Measurements from ENCODE around the gene C14orf119. TPM values are rescaled to one million over a fixed set of nuclear protein-coding genes. Genes with fewer than 3 reads are reported as not detected.
"Not testable (repeated sequence)": the region's sequence is repeated elsewhere in the genome, so short reads cannot be mapped to it uniquely, and the experiment has no call there.

The C14orf119 gene
- total RNA-seq, 1 donor from 2014 or later, result 40.3 TPM

DNA sequence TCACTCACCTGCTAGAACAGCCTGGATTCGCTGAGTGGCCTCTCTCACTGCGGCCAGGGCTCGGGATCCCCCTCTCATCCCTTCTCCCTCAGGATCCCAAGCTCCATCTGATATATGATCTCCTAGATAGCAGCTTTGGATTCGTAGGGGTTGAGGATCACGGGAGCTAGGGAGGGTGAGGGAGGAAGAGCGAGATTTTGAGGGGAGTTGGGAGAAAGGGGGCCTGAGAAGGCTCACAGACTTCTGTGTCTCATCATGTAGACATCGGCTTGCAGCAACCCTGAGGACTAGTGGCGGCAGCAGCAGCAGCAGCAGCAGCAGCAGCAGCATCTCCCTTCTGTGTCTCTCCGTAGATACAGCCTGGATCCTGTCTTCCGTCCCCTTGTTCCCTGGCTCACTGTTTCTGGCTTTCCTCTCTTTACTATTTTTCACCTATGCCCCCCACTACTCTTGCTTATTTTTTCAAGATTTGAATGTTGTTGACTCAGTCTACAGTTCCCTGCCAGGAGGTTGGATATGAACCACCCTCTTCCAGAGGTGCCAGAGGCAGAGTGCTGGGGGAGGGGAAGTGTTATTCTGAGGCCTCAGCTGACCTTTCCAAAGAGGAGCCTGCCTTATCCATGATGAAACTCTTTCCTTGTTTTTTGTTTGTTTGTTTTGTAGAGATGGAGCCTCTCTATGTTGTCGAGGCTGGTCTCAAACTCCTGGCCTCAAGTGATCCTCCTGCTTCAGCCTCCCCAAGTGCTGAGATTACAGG is 9.5 kb downstream of the C14orf119 start, which contains the start of gene CIROP:
CIROP (minus strand) TSS at position 399 of the 757 bp plus-strand sequence; CDS start at position 330, 69 bp downstream.
- Mint-ChIP-seq H3K4me1 (ENCODE audit: low read depth, unreplicated experiment) (no peaks in the 10 kb centered on the region), H3K4me3 (ENCODE audit: unreplicated experiment) (no peak within 1 kb of the TSS), H3K27me3 (ENCODE audit: unreplicated experiment) (peaks cover 7% of the 10 kb centered on the region), H3K27ac (ENCODE audit: unreplicated experiment) (no peak within 1 kb of the TSS), H3K9me3 (ENCODE audit: unreplicated experiment) (peaks cover 9% of the 10 kb centered on the region), H3K36me3 (ENCODE audit: unreplicated experiment) (peaks cover 11% of the 10 kb centered on the region)
- TF ChIP-seq, protein P1, sequence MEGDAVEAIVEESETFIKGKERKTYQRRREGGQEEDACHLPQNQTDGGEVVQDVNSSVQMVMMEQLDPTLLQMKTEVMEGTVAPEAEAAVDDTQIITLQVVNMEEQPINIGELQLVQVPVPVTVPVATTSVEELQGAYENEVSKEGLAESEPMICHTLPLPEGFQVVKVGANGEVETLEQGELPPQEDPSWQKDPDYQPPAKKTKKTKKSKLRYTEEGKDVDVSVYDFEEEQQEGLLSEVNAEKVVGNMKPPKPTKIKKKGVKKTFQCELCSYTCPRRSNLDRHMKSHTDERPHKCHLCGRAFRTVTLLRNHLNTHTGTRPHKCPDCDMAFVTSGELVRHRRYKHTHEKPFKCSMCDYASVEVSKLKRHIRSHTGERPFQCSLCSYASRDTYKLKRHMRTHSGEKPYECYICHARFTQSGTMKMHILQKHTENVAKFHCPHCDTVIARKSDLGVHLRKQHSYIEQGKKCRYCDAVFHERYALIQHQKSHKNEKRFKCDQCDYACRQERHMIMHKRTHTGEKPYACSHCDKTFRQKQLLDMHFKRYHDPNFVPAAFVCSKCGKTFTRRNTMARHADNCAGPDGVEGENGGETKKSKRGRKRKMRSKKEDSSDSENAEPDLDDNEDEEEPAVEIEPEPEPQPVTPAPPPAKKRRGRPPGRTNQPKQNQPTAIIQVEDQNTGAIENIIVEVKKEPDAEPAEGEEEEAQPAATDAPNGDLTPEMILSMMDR (IDR thresholded peaks at IDR 0.05; ENCODE audit: partially characterized antibody, unreplicated experiment), result no peak
- DNase-seq, result no peak

DNA sequence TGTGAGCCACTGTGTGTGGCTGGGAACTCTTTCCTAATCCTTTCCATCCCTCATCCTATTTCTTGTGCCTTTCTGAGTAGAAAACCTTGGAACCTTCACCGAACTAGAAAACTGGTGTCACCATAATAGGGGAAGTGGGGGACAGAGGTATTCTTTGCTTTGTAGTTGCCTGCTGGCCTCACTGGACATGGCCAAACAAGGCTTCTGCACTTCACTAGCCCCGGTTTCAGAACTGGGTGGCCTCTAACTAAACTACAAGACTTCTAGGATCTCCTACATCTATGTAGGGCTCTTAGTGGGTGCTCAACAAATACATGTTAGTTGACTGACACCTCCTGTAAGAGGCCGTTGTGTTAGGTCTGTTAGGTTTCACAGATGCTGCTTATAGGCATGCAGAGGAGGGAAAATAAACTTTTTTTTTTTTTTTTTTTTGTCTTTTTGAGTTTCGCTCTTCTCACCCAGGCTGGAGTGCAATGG is 10.1 kb downstream of the C14orf119 start:
- DNase-seq, result no peak
- TF ChIP-seq, protein P1 (IDR thresholded peaks at IDR 0.05; ENCODE audit: partially characterized antibody, unreplicated experiment), result no peak
- Mint-ChIP-seq H3K27me3 (ENCODE audit: unreplicated experiment) (peaks cover 6% of the 10 kb centered on the region), H3K27ac (ENCODE audit: unreplicated experiment) (no peak overlapping the region), H3K9me3 (ENCODE audit: unreplicated experiment) (peaks cover 9% of the 10 kb centered on the region), H3K4me1 (ENCODE audit: low read depth, unreplicated experiment) (no peaks in the 10 kb centered on the region), H3K4me3 (ENCODE audit: unreplicated experiment) (no peak overlapping the region), H3K36me3 (ENCODE audit: unreplicated experiment) (peaks cover 11% of the 10 kb centered on the region)

DNA sequence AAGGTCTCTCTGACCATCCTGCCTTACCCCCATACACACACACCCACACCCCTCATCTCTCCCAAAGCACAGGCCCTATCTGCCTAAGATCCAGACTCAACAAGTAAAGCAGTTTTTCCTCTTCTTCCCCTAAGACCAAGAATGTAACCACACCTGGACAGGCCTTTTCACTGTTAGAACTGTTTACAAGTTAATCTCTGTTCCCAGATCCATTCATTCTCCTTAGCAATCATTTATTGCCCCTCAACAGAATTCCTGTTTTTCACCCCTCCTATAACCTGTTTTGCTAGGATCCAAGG is 11.4 kb downstream of the C14orf119 start:
- H3K27ac Mint-ChIP-seq (ENCODE audit: unreplicated experiment), result no peak overlapping the region
- H3K9me3 Mint-ChIP-seq (ENCODE audit: unreplicated experiment), result peaks cover 9% of the 10 kb centered on the region
- H3K4me3 Mint-ChIP-seq (ENCODE audit: unreplicated experiment), result peak overlapping the region; percentile 52
- no peaks in the 10 kb centered on the region for H3K4me1 Mint-ChIP-seq (ENCODE audit: low read depth, unreplicated experiment)
- H3K36me3 Mint-ChIP-seq (ENCODE audit: unreplicated experiment), result peaks cover 11% of the 10 kb centered on the region
- DNase-seq, result no peak
- peaks cover 6% of the 10 kb centered on the region for H3K27me3 Mint-ChIP-seq (ENCODE audit: unreplicated experiment)
- TF ChIP-seq, protein P1 (IDR thresholded peaks at IDR 0.05; ENCODE audit: partially characterized antibody, unreplicated experiment), result no peak

DNA sequence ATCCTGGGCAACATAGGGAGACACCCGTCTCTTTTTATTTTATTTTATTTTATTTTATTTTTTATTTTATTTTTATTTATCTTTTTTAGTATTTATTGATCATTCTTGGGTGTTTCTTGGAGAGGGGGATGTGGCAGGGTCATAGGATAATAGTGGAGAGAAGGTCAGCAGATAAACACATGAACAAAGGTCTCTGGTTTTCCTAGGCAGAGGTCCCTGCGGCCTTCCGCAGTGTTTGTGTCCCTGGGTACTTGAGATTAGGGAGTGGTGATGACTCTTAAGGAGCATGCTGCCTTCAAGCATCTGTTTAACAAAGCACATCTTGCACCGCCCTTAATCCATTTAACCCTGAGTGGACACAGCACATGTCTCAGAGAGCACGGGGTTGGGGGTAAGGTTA is 12.3 kb downstream of the C14orf119 start:
- peaks cover 11% of the 10 kb centered on the region for H3K36me3 Mint-ChIP-seq (ENCODE audit: unreplicated experiment)
- not testable (repeated sequence) for H3K4me3 Mint-ChIP-seq (ENCODE audit: unreplicated experiment); DNase-seq; H3K4me1 Mint-ChIP-seq (ENCODE audit: low read depth, unreplicated experiment); H3K27me3 Mint-ChIP-seq (ENCODE audit: unreplicated experiment); H3K9me3 Mint-ChIP-seq (ENCODE audit: unreplicated experiment); H3K27ac Mint-ChIP-seq (ENCODE audit: unreplicated experiment)

DNA sequence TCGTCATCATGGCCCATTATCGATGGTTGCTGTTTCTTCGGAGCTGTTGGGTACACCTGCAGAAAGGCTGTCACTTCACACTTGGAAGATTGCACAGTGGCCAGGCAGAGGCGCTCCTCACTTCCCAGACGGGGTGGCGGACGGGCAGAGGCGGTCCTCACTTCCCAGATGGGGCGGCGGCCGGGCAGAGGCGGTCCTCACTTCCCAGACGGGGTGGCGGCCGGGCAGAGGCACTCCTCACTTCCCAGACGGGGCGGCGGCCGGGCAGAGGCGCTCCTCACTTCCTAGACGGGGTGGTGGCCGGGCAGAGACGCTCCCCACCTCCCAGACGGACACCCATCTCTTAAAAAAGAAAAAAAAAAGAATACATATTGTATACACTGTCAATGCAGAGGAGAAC is 12.9 kb downstream of the C14orf119 start:
- not testable (repeated sequence) for H3K27me3 Mint-ChIP-seq (ENCODE audit: unreplicated experiment); H3K4me3 Mint-ChIP-seq (ENCODE audit: unreplicated experiment); H3K4me1 Mint-ChIP-seq (ENCODE audit: low read depth, unreplicated experiment); DNase-seq; H3K27ac Mint-ChIP-seq (ENCODE audit: unreplicated experiment); H3K9me3 Mint-ChIP-seq (ENCODE audit: unreplicated experiment)
- H3K36me3 Mint-ChIP-seq (ENCODE audit: unreplicated experiment), result peaks cover 11% of the 10 kb centered on the region

DNA sequence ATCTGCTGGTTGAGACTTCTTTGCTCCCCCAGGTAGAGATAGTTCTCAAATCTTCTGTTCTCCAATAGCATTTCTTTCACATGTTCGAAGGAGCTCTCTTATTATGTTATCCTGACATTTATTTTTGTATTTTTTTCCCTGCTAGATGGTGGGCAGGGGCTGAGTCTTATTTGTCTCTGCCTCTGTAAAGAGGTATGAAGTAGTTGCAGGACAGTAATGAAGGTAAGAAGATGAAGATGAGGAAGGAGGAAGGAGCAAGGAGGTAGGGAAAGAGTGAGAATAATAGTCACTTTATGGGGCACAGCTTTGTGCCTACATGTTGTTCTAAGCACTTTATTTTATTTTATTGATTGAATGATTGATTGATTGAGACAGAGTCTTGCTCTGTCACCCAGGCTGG is 14.5 kb downstream of the C14orf119 start:
- DNase-seq, result no peak
- H3K36me3 Mint-ChIP-seq (ENCODE audit: unreplicated experiment), result peaks cover 11% of the 10 kb centered on the region
- no peak overlapping the region for H3K4me3 Mint-ChIP-seq (ENCODE audit: unreplicated experiment)
- peaks cover 5% of the 10 kb centered on the region for H3K9me3 Mint-ChIP-seq (ENCODE audit: unreplicated experiment)
- peaks cover 6% of the 10 kb centered on the region for H3K27me3 Mint-ChIP-seq (ENCODE audit: unreplicated experiment)
- peaks cover 3% of the 10 kb centered on the region for H3K4me1 Mint-ChIP-seq (ENCODE audit: low read depth, unreplicated experiment)
- no peak overlapping the region for H3K27ac Mint-ChIP-seq (ENCODE audit: unreplicated experiment)
- TF ChIP-seq, protein P1 (IDR thresholded peaks at IDR 0.05; ENCODE audit: partially characterized antibody, unreplicated experiment), result no peak
